Esophagus muscularis mucosa (tissue), 3 donors: Measurements from ENCODE around the gene VPS37C.

Experiments used
- POLR2A ChIP-seq: fragments of 450-650 bp; IDR thresholded peaks from one replicate; pipeline ENCODE4 v1.6.1; 2017; ENCODE audit warnings: antibody characterized with exemption, moderate library complexity, mild to moderate bottlenecking, low read depth
- TF ChIP-seq, protein P1 (sequence below), 3 experiments: fragments of 200-600 bp in 2 of 3; fragments of 450-650 bp in 1 of 3; sonication (generic) in 2 of 3; IDR thresholded peaks; one replicate each; pipeline ENCODE4 v1.5.1; 2017 to 2019; ENCODE audit warnings: antibody characterized with exemption in 3 of 3, mild to moderate bottlenecking in 2 of 3, moderate library complexity in 1 of 3

DNA sequence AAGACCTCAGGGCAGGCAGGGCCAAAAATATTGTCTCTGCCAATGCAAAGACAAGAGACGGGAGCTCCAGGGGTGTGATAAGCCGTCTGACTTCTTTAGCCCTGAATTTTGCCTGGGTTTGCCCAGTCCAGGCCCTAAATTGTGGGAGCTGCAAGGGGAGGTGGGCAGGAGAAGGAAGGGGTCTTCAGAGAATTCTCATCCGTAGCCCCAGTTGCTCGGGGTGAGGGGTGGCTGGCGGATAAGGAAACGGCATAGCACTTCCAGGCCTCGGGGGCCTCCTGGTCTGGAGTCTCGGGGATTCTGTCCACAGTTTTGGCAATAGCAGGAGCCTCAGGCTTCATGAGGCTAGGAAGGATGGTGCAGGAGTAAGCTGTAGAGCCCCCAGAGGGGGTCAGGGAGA lies 51.6 kb downstream of the VPS37C start:
- TF ChIP-seq, protein P1, sequence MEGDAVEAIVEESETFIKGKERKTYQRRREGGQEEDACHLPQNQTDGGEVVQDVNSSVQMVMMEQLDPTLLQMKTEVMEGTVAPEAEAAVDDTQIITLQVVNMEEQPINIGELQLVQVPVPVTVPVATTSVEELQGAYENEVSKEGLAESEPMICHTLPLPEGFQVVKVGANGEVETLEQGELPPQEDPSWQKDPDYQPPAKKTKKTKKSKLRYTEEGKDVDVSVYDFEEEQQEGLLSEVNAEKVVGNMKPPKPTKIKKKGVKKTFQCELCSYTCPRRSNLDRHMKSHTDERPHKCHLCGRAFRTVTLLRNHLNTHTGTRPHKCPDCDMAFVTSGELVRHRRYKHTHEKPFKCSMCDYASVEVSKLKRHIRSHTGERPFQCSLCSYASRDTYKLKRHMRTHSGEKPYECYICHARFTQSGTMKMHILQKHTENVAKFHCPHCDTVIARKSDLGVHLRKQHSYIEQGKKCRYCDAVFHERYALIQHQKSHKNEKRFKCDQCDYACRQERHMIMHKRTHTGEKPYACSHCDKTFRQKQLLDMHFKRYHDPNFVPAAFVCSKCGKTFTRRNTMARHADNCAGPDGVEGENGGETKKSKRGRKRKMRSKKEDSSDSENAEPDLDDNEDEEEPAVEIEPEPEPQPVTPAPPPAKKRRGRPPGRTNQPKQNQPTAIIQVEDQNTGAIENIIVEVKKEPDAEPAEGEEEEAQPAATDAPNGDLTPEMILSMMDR (IDR thresholded peaks at IDR 0.05): no peak
- TF ChIP-seq POLR2A: no peak
